ENCODE results near the gene FLNC.

The FLNC gene

DNA sequence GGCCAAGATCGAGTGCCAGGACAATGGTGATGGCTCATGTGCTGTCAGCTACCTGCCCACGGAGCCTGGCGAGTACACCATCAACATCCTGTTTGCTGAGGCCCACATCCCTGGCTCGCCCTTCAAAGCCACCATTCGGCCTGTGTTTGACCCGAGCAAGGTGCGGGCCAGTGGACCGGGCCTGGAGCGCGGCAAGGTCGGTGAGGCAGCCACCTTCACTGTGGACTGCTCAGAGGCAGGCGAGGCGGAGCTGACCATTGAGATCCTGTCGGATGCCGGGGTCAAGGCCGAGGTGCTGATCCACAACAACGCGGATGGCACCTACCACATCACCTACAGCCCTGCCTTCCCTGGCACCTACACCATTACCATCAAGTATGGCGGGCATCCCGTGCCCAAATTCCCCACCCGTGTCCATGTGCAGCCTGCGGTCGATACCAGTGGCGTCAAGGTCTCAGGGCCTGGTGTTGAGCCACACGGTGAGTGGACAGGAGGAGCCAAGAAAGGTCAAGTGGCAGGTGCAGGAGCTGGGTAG, 14.6 kb downstream of the FLNC start:
- Mint-ChIP-seq H3K9me3 (no peaks in the 10 kb centered on the region), H3K27ac (no peak overlapping the region), H3K27me3 (peaks cover 13% of the 10 kb centered on the region), H3K4me1 (peaks cover 23% of the 10 kb centered on the region), H3K4me3 (no peak overlapping the region), H3K36me3 (no peaks in the 10 kb centered on the region)
- no peak for ATAC-seq

GRCh38 chr7:128845475-128845874, 15.3 kb downstream of the FLNC start:
- no peak overlapping the region for H3K4me3 Mint-ChIP-seq
- no peak overlapping the region for H3K27ac Mint-ChIP-seq
- peaks cover 13% of the 10 kb centered on the region for H3K27me3 Mint-ChIP-seq
- ATAC-seq, result no peak
- H3K36me3 Mint-ChIP-seq, result no peaks in the 10 kb centered on the region
- H3K9me3 Mint-ChIP-seq, result no peaks in the 10 kb centered on the region
- H3K4me1 Mint-ChIP-seq, result peaks cover 17% of the 10 kb centered on the region

DNA sequence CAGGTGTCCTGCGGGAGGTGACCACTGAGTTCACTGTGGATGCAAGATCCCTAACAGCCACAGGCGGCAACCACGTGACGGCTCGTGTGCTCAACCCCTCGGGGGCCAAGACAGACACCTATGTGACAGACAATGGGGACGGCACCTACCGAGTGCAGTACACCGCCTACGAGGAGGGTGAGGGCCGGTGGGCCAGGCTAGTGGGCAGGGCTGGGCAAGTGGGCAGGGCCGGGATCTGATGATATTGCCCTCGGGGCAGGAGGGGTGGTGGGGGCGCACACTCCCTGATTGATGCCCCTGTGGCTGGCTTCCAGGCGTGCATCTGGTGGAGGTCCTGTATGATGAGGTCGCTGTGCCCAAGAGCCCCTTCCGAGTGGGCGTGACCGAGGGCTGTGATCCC, 15.8 kb downstream of the FLNC start:
- Mint-ChIP-seq H3K4me3 (no peak overlapping the region), H3K9me3 (no peaks in the 10 kb centered on the region), H3K27me3 (peaks cover 9% of the 10 kb centered on the region), H3K27ac (no peak overlapping the region), H3K4me1 (peaks cover 12% of the 10 kb centered on the region), H3K36me3 (no peaks in the 10 kb centered on the region)
- ATAC-seq, result no peak

- Mint-ChIP-seq H3K36me3 (no peaks in the 10 kb centered on the region), H3K27ac (no peak overlapping the region), H3K4me3 (no peak overlapping the region), H3K27me3 (peaks cover 9% of the 10 kb centered on the region), H3K4me1 (peaks cover 3% of the 10 kb centered on the region), H3K9me3 (no peaks in the 10 kb centered on the region)
- no peak for ATAC-seq
Observed at GRCh38 chr7:128846781-128847444, 16.7 kb downstream of the FLNC start.

DNA sequence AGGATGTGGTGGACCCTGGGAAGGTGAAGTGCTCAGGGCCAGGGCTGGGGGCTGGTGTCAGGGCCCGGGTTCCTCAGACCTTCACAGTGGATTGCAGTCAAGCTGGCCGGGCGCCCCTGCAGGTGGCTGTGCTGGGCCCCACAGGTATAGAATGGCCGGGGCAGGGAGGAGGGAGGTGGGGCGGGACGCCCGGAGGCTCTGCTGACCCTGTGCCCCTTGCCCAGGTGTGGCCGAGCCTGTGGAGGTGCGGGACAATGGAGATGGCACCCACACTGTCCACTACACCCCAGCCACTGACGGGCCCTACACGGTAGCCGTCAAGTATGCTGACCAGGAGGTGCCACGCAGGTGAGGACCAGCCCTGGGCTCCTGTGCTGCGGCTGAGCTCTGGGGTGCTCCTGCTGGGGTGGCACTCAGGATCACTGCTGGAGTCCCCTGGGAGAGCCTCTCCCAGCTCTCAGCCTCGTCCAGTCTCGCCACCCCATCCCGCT, 17.6 kb downstream of the FLNC start:
- Mint-ChIP-seq H3K27ac (no peak overlapping the region), H3K4me1 (no peaks in the 10 kb centered on the region), H3K27me3 (peaks cover 9% of the 10 kb centered on the region), H3K36me3 (no peaks in the 10 kb centered on the region), H3K4me3 (no peak overlapping the region), H3K9me3 (no peaks in the 10 kb centered on the region)
- ATAC-seq, result no peak

DNA sequence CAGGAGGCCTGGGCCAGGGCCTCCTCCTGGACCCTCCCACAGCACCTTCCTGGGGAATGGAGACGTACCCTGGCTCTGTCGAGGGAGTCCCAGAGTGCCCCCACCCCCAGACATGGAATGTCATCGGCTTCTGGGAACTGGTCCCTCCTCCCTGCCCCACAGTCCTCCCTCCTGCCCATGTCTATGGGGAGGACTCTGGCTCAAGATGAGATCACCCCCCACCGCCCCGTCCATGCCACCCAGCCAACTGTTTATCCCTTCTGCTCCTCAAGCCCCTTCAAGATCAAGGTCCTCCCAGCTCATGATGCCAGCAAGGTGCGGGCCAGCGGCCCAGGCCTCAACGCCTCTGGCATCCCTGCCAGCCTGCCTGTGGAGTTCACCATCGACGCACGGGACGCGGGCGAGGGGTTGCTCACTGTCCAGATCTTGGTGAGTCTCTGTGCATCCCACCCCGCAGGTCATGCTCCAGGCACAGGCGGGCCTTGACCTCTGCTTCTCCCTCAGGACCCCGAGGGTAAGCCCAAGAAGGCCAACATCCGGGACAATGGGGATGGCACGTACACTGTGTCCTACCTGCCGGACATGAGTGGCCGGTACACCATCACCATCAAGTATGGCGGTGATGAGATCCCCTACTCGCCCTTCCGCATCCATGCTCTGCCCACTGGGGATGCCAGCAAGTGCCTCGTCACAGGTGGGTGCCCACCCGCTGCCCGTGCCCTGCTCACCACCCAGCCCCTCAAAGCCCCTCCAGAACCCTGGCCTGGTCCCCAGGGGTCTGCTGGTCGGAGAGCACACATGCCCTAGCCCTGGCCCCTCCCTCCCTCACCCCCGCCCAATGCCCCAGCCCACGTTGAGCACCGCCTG, 18.3 kb downstream of the FLNC start:
- H3K9me3 Mint-ChIP-seq, result no peaks in the 10 kb centered on the region
- peak; percentile 13 for ATAC-seq

GRCh38 chr7:128849156-128849515, 18.9 kb downstream of the FLNC start:
- Mint-ChIP-seq H3K27me3 (peaks cover 9% of the 10 kb centered on the region), H3K4me1 (no peaks in the 10 kb centered on the region), H3K36me3 (no peaks in the 10 kb centered on the region), H3K4me3 (no peak overlapping the region), H3K27ac (no peak overlapping the region), H3K9me3 (no peaks in the 10 kb centered on the region)
- ATAC-seq, result no peak

More for the DNA sequence above, 18.3 kb downstream of the FLNC start:
- peaks cover 9% of the 10 kb centered on the region for H3K27me3 Mint-ChIP-seq
- no peak overlapping the region for H3K27ac Mint-ChIP-seq
- H3K4me3 Mint-ChIP-seq, result no peak overlapping the region
- H3K36me3 Mint-ChIP-seq, result no peaks in the 10 kb centered on the region
- no peaks in the 10 kb centered on the region for H3K4me1 Mint-ChIP-seq

DNA sequence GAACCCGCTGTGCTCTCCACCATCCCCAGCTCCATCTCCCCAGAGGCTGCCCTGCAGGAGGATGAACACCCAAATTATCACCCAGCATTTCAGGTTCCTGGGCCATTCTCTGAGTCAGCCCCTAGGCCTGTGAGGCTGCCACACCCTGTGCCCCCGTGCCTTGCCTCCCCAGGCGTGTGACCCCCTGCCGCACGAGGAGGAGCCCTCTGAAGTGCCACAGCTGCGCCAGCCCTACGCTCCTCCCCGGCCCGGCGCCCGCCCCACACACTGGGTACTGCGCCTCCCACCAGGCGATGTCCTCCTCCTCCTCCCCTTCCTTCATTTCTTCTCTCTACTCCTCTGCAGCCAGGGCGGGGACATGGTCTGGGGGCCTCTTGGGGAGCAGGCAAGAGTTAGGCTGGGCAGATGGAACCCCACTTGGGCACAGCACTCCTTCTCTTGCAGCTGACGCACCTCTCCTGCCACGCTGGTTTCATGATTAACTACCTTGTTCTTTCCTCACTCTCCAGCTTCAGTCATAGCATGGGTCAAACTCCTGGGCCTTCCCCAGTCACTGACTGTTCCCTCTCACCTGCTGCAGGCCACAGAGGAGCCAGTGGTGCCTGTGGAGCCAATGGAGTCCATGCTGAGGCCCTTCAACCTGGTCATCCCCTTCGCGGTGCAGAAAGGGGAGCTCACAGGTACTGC, 19.7 kb downstream of the FLNC start:
- no peaks in the 10 kb centered on the region for H3K9me3 Mint-ChIP-seq
- H3K36me3 Mint-ChIP-seq, result no peaks in the 10 kb centered on the region
- H3K4me1 Mint-ChIP-seq, result no peaks in the 10 kb centered on the region
- H3K4me3 Mint-ChIP-seq, result no peak overlapping the region
- H3K27me3 Mint-ChIP-seq, result peaks cover 9% of the 10 kb centered on the region
- no peak overlapping the region for H3K27ac Mint-ChIP-seq
- no peak for ATAC-seq

DNA sequence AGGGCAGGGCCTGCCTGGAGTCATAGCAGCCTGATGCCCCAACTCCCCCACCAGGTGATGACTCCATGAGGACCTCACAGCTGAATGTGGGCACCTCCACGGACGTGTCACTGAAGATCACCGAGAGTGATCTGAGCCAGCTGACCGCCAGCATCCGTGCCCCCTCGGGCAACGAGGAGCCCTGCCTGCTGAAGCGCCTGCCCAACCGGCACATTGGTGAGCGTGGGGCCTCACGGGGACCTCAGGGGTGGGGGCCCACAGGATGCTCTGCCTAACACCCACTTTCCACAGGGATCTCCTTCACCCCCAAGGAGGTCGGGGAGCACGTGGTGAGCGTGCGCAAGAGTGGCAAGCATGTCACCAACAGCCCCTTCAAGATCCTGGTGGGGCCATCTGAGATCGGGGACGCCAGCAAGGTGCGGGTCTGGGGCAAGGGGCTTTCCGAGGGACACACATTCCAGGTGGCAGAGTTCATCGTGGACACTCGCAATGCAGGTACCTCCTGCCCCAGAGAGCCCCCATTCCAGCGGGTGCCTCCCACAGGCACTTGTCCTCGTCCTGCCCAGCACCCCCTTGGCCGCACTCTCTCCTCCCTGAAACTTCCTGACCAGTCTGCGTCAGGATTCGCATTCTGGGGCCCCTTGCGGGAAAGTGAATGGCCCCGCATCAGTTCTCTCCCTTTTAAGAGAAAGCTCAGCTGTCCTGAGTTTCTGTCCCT, 22.5 kb downstream of the FLNC start:
- Mint-ChIP-seq H3K4me3 (no peak overlapping the region), H3K36me3 (no peaks in the 10 kb centered on the region)

GRCh38 chr7:128853799-128854198, 23.6 kb downstream of the FLNC start:
- Mint-ChIP-seq H3K4me3 (no peak overlapping the region), H3K27ac (no peak overlapping the region), H3K4me1 (peaks cover 4% of the 10 kb centered on the region), H3K27me3 (peaks cover 17% of the 10 kb centered on the region), H3K9me3 (no peaks in the 10 kb centered on the region), H3K36me3 (no peaks in the 10 kb centered on the region)
- no peak for ATAC-seq

More for the DNA sequence above, 22.5 kb downstream of the FLNC start:
- H3K9me3 Mint-ChIP-seq, result no peaks in the 10 kb centered on the region
- H3K4me1 Mint-ChIP-seq, result peaks cover 4% of the 10 kb centered on the region
- peaks cover 17% of the 10 kb centered on the region for H3K27me3 Mint-ChIP-seq
- no peak overlapping the region for H3K27ac Mint-ChIP-seq
- no peak for ATAC-seq

DNA sequence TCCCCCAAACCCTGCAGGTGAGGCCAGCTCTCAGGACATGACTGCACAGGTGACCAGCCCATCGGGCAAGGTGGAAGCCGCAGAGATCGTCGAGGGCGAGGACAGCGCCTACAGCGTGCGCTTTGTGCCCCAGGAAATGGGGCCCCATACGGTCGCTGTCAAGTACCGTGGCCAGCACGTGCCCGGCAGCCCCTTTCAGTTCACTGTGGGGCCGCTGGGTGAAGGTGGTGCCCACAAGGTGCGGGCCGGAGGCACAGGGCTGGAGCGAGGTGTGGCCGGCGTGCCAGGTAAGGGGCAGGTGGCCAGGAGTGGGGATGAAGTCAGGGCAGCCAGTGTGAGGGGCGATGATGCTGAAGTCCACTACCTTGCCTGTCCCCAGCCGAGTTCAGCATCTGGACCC, 24.2 kb downstream of the FLNC start:
- Mint-ChIP-seq H3K36me3 (no peaks in the 10 kb centered on the region), H3K27me3 (peaks cover 17% of the 10 kb centered on the region), H3K27ac (no peak overlapping the region), H3K4me3 (no peak overlapping the region), H3K9me3 (no peaks in the 10 kb centered on the region), H3K4me1 (peaks cover 4% of the 10 kb centered on the region)
- ATAC-seq, result no peak

DNA sequence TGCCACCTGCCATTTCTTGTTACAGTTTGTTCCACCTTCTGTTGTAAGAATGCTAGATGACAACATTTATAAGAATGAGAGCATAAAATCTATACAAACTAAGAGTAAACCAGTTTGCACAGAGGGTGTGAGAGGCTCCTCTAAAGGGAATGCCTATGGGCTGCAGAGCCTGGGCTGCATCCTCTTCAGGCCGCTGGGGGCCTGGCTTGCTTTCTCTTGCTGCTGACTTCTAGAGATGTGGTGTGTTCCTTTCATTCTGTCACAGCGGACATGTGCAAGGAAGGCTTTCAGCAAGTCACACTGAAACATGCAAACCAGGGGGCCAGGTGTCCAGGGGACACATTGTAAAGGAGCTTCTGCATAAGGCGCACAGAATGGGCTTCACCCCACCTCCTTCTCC, 25.4 kb downstream of the FLNC start:
- Mint-ChIP-seq H3K4me3 (no peak overlapping the region), H3K27me3 (peaks cover 8% of the 10 kb centered on the region), H3K9me3 (no peaks in the 10 kb centered on the region), H3K4me1 (peaks cover 11% of the 10 kb centered on the region), H3K36me3 (no peaks in the 10 kb centered on the region), H3K27ac (no peak overlapping the region)
- no peak for ATAC-seq

GRCh38 chr7:128856001-128856718, 26.0 kb downstream of the FLNC start:
- Mint-ChIP-seq H3K27ac (no peak overlapping the region), H3K27me3 (peaks cover 8% of the 10 kb centered on the region), H3K9me3 (no peaks in the 10 kb centered on the region), H3K36me3 (no peaks in the 10 kb centered on the region), H3K4me3 (no peak overlapping the region), H3K4me1 (peaks cover 11% of the 10 kb centered on the region)
- no peak for ATAC-seq

All from stimulated activated memory B cell treated with anti-CD40 and anti-IgM and Interleukin-4, amounts not matched to agents 10 μg/mL and 1 μg/mL and 100 μg/mL, for 72 hours (primary cell).